NCI-H146 treated with DMSO at 0.1 percent for 48 hours (cell line): ENCODE data around the gene CNNM2.
A peak's percentile ranks its signal among the peaks of the same experiment; 100 is the strongest.
"Not testable (repeated sequence)": the region's sequence is repeated elsewhere in the genome, so short reads cannot be mapped to it uniquely, and the experiment has no call there.

ENCODE experiments used
- DNase-seq: peaks from one replicate; lab custom pipeline; 2025; ENCODE audit not compliant: unreplicated experiment; lab: John Stamatoyannopoulos, UW

CNNM2 gene

GRCh38 chr10:103021900-103022293 is 103.8 kb downstream of the CNNM2 start:
- DNase-seq = no peak

DNA sequence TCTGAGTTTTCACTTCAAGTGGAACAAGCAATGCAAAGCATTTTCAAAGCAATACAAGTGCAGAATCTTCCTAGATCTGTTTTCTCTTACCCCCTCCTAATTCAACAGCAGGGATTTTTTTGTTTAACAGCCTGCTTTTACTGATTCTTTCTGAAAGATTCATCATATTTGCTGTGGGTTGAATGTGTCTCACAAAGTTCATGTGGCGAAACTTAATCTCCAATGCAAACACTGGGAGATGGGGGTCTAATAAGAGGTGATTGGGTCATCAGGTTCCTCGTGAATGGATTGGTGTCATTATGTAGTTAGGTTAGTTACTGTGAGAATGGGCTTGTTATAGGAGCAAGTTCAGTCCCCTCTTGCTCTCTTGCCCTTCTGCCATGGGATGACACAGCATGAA is 107.6 kb downstream of the CNNM2 start:
- no peak for DNase-seq

DNA sequence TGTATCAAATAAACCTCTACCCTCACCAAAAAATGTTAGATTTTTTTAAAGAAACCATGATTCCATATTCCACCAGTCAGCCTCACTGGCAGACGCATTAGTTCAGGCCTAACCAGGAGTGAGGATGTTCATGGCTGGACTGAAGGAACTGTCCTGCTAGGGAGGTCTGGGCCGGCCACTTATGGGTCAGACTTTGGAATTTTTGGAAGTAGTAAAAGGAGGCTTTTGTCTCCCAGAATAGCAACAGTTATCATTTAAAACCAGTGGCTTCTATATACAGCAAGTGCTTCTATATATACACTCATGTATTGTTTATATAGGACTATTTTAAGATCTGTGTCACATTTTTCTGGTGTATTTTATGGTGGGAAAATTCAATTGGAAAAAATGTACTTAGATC is 120.5 kb downstream of the CNNM2 start:
- no peak for DNase-seq

- DNase-seq = no peak
Measured at GRCh38 chr10:103040418-103040817, 122.3 kb downstream of the CNNM2 start.

- no peak for DNase-seq
Measured at GRCh38 chr10:103041391-103041790, 123.3 kb downstream of the CNNM2 start.

- no peak for DNase-seq
Measured at GRCh38 chr10:103042129-103042528, 124.0 kb downstream of the CNNM2 start.

- DNase-seq = no peak
Measured at GRCh38 chr10:103042908-103043307, 124.8 kb downstream of the CNNM2 start.

GRCh38 chr10:103044942-103045489 is 126.9 kb downstream of the CNNM2 start:
- no peak for DNase-seq

DNA sequence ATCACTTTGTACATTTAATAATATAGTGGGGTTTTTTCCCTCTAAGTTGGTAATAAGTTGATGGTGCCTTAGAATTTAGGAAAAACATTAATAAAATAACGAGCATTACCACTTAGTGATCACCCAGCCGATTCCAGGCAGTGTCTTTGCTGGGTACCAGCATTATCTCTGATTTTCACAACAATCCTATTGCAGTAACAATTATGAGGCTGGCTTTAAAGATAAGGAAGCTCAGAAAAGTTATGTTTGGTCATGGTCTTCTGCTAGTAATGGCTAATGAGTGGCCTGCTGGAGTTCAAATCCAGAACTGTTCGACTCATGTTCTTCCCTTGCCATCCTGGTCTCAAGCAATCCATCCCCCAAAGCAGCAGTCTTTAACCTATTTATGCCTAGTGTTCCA is 127.9 kb downstream of the CNNM2 start:
- DNase-seq = no peak

- DNase-seq = no peak
Measured at GRCh38 chr10:103047381-103047780, 129.3 kb downstream of the CNNM2 start.

GRCh38 chr10:103049237-103049636 is 131.1 kb downstream of the CNNM2 start:
- DNase-seq = no peak

GRCh38 chr10:103053659-103054581 is 135.8 kb downstream of the CNNM2 start:
- DNase-seq = peak; percentile 55

- DNase-seq = no peak
Measured at GRCh38 chr10:103054621-103055020, 136.5 kb downstream of the CNNM2 start.

- DNase-seq = no peak
Measured at GRCh38 chr10:103055105-103055504, 137.0 kb downstream of the CNNM2 start.

DNA sequence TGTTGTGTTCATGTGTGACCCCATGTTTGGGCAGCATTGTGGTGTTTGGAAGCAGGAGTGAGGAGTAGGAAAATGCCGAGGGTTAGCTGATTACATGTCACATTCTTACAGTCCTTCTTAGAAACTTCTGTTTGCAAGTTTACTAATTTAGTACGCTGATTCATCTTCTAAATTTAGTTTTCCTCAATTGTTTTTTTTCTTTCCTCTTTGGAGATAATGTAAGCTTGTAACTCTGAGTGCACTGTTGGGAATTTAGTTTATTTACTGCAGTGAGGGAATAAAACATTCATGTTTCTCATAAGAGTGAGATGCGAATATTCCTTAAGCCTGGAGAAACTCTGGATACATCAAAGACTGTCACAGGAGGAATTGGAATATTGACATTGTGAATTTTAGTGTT is 139.9 kb downstream of the CNNM2 start:
- no peak for DNase-seq

DNA sequence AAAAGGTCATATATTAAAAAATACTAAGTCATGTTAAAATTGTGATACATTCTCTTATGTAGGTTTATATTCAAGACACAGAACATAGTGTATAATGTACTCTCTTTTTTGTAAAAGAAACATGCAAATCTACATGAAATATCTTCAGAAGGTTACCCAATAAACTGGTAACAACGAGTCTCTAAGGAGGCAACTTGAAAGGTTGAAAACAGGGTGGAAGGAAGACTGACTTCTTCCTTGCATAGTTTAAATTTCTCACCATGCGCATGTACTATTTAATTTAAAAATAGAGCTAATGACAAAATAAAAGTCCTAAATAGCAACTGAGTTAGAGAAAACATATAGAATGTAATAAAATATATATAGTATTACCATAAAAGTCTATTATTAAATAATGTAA is 142.5 kb downstream of the CNNM2 start:
- no peak for DNase-seq

DNA sequence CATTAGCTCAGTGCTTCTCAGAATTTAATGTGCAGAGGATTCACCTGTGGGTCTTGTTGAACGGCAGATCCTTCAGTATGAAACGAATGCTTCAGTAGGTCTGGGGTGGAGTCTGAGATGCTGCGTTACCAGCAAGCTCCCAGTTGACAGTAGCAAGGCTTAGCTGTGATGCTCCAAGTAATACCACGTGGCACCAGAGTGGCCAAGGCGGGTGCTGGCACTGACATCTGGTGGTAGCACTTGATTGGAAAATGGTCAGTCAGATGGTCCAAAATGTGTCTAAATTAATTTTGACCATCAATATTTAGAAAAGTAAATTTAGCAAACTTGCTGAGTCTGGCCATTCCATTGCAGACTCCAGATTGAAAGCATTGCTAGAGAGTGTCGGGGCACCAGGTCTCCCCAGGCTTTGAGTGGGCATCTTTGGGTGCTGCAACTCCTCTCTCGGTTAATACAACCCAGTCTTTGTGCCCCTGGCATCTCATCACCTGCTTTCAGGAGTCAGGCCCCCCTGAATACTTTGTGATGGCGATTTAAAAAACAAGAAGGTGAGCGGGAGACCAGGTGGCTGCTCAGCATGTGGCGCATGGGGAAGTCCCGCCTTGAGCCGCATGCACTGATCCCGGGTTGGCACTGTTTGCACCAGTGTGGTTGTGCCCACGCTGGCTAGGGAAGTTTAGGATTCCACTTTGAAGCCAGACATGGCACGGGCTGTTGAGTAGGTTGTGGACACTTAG is 144.9 kb downstream of the CNNM2 start:
- DNase-seq = no peak

- DNase-seq = no peak
Measured at GRCh38 chr10:103064956-103065355, 146.9 kb downstream of the CNNM2 start.

GRCh38 chr10:103066141-103067098 is 148.3 kb downstream of the CNNM2 start:
- no peak for DNase-seq

DNA sequence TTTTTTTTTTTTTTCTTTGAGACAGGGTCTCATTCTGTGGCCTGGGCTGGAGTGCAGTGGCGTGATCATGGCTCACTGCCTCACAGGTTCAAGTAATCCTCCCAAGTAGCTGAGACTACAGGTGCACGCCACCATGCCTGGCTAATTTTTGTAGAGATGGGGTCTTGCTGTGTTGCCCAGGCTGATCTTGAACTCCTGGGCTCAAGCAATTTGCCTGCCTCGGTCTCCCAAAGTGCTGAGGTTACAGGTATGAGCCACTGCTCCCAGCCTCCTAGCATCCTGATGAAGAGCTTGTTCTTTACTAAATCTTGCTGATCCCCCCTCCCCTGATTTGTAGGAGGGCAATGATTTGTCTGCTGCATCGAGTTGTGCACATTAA is 149.0 kb downstream of the CNNM2 start:
- not testable (repeated sequence) for DNase-seq

DNA sequence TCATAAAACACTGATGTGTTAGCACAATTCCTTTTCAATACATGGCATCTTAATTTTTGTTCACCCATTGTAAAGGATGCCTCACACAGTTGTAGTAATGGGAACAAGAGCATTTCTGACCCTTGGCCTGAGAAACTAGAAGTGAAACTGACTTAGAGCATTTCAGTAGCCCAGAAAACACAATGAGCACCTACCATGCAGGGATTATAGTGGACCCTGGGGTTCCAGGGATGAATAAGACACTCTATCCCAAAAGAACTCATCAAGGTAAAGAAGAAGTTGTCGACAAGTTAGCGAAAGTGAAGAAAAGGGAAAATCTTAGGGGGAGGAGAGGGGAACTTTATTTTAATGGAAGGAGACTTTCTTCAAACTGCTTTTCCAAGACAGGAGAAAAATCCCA is 149.4 kb downstream of the CNNM2 start:
- no peak for DNase-seq
